NCI-H1436 treated with DMSO at 0.1 percent for 48 hours (cell line): ENCODE results near the gene MPI.

Experiments used
- DNase-seq: peaks from one replicate; lab custom pipeline; 2025; lab: John Stamatoyannopoulos, UW

The MPI gene

GRCh38 chr15:74937272-74937589 is 47.4 kb downstream of the MPI start:
- no peak for DNase-seq

- peak; percentile 87 for DNase-seq
These were observed 47.9 kb downstream of the MPI start, which contains the start of gene COX5A for GRCh38 chr15:74937590-74938371. TSS of gene COX5A (minus strand) at chr15:74938073. CDS start at chr15:74938014, 59 bp downstream.

DNA sequence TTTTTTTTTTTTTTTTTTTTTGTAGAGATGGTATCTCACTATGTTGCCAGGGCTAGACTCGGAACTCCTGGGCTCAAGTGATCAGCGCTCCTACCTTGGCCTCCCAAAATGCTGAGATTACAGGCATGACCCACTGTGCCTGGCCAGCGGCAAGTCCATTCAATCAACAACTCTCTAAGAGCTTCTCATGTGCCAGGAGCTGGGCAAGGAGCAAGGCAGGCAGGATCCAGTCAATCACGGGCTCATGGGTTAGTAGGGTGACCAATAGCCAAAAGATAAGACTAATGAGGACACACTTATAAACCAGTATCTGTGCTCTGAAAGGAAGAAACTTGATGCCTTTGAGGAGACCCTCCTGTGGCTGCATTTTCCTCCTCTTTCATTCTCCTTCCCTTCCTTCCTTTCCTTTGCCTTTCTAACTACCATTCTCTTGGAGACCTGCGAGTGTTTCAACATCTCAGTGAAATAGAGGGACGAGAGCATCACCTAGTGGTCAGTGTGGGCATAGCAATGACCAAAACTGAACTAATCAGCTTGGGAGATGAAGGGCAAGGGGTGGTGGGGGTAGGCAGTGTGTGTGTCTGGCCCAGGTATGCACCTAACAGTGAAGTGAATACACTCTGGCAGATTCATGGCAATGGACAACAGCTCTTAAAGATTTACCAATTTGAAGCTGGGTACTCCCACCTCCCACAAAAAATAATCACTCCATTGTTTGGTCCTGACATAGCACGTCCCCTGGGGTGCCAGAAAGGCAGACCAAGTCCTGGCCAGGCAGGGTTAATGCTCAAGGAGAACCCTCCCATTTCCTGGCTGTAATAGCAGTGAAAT is 60.5 kb downstream of the MPI start:
- peak; percentile 39 for DNase-seq

DNA sequence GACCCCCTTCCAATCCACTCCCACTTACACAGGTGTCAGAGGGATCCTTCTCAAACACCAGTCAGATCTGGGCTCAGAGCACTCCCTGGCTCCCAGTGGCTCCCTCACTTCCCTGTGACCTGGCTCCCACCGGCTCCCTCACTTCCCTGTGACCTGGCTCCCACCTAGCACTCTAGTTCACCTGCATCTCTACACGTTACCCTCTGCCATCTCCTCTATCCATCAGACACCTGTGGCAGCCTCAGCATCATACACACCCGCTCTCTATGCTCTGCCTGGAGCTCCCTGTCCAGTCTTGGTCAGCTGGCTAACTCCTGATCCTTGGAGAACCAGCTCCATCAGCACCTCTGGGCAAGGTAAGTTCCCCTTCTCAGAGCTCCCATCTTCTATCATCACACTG is 61.2 kb downstream of the MPI start:
- DNase-seq, result no peak
